Erythroblast (primary cell): ENCODE data around the gene RUFY3.
"Not testable (repeated sequence)": the region's sequence is repeated elsewhere in the genome, so short reads cannot be mapped to it uniquely, and the experiment has no call there.

Source experiments
- GATA1 ChIP-seq: IDR thresholded peaks from 2 replicates; pipeline ENCODE4 v1.6.1; 2011; ENCODE audit warnings: low read depth, mild to moderate bottlenecking, control low read depth, low read length, moderate library complexity
- POLR2A ChIP-seq: IDR thresholded peaks from 2 replicates; pipeline ENCODE4 v1.6.1; 2011; ENCODE audit warnings: mild to moderate bottlenecking, low read length

DNA sequence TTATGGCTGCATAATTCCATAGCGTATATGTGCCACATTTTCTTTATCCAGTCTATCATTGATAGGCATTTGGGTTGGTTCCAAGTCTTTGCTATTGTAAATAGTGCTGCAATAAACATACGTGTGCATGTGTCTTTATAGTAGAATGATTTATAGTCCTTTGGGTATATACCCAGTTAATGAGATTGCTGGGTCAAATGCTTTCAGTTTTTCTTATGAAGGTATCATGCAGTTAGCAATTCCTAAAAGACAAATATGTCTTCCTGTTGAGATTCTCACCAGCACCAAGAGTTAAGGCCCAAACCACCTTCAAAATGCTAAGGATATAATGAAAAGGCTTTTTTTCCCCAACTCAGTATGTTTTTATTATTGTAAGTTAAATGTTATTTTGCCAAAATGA, 19.2 kb upstream of the RUFY3 start:
- TF ChIP-seq POLR2A, GATA1: not testable (repeated sequence)
